SK-N-SH (cell line): ENCODE measurements around the gene CFAP97D1. TPM values are rescaled to one million over a fixed set of nuclear protein-coding genes. Genes with fewer than 3 reads are reported as not detected.

Source experiments
- CTCF ChIA-PET: fragments of 300-600, 350-600 bp; formaldehyde crosslinking; extraction: SDS; loops from one replicate; lab custom pipeline; 2021; lab: Yijun Ruan, JAX
- POLR2A ChIA-PET: fragments of 350-600 bp; sonication (Branson Sonifier 250); formaldehyde crosslinking; extraction: SDS; loops from one replicate; lab custom pipeline; 2020; ENCODE audit warnings: antibody characterized with exemption, inconsistent platforms; lab: Yijun Ruan, JAX
- DNase-seq: peaks from one replicate; pipeline ENCODE4 v3.0.0; 2012
- H2AFZ ChIP-seq: fragments of 200-600 bp; sonication (generic); 2 replicates; pipeline ENCODE4 v1.8.1; 2016; ENCODE audit warnings: antibody characterized with exemption, mild to moderate bottlenecking, low read depth
- H3F3A ChIP-seq: fragments of 200-600 bp; sonication (generic); replicated peaks from 2 replicates; pipeline ENCODE3; 2016; ENCODE audit warnings: antibody characterized with exemption, mild to moderate bottlenecking; ENCODE audit not compliant: insufficient read depth
- H3K27ac ChIP-seq, 2 experiments: fragments of 200-500 bp in 1 of 2; fragments of 200-600 bp in 1 of 2; sonication (Bioruptor generic) in 1 of 2; sonication (generic), shearing (Covaris generic) in 1 of 2; 2 replicates each; pipeline versions ENCODE4 v1.5.1 to v1.6.1; 2014 to 2016; ENCODE audit warnings: low read depth in 2 of 2, inconsistent platforms in 1 of 2, low read length in 1 of 2, mild to moderate bottlenecking in 1 of 2, mixed read lengths in 1 of 2
- H3K27me3 ChIP-seq: fragments of 200-600 bp; sonication (generic), shearing (Covaris generic); 2 replicates; pipeline ENCODE4 v1.6.1; 2016; ENCODE audit warnings: mixed run types; ENCODE audit not compliant: insufficient read depth
- H3K36me3 ChIP-seq, 2 experiments: fragments of 200-500 bp in 1 of 2; fragments of 200-600 bp in 1 of 2; sonication (Bioruptor generic) in 1 of 2; sonication (generic) in 1 of 2; replicated peaks in 1 of 2; 2 replicates each; pipeline versions ENCODE3 to v1.5.1; 2014 to 2016; ENCODE audit warnings: low read length in 1 of 2, mild to moderate bottlenecking in 1 of 2; ENCODE audit not compliant: insufficient read depth in 2 of 2, control insufficient read depth in 1 of 2
- H3K4me1 ChIP-seq, 2 experiments: fragments of 200-500 bp in 1 of 2; fragments of 200-600 bp in 1 of 2; sonication (Bioruptor generic) in 1 of 2; sonication (generic), shearing (Covaris generic) in 1 of 2; 2 replicates each; pipeline versions ENCODE4 v1.5.1 to v1.6.1; 2014 to 2016; ENCODE audit warnings: low read depth in 1 of 2, low read length in 1 of 2, mixed run types in 1 of 2; ENCODE audit not compliant: insufficient read depth in 2 of 2, control insufficient read depth in 1 of 2
- H3K4me2 ChIP-seq: fragments of 200-600 bp; sonication (generic), shearing (Covaris generic); 2 replicates; pipeline ENCODE4 v1.6.1; 2017; ENCODE audit warnings: mixed run types
- H3K4me3 ChIP-seq, 2 experiments: fragments of 200-500 bp in 1 of 2; fragments of 200-600 bp in 1 of 2; sonication (Bioruptor generic) in 1 of 2; sonication (generic), shearing (Covaris generic) in 1 of 2; 2 replicates each; pipeline versions ENCODE4 v1.5.1 to v1.8.1; 2014 to 2016; ENCODE audit warnings: low read depth in 2 of 2, inconsistent platforms in 1 of 2, low read length in 1 of 2, mild to moderate bottlenecking in 1 of 2, mixed read lengths in 1 of 2, moderate library complexity in 1 of 2
- H3K79me2 ChIP-seq: fragments of 200-600 bp; sonication (generic); 2 replicates; pipeline ENCODE4 v1.8.1; 2017; ENCODE audit warnings: mild to moderate bottlenecking; ENCODE audit not compliant: insufficient read depth
- H3K9ac ChIP-seq: fragments of 200-600 bp; sonication (generic); 2 replicates; pipeline ENCODE4 v1.6.1; 2017; ENCODE audit warnings: mixed run types
- H3K9me2 ChIP-seq: fragments of 200-600 bp; sonication (generic); 2 replicates; pipeline ENCODE4 v1.6.1; 2017; ENCODE audit warnings: mixed run types
- H3K9me3 ChIP-seq: fragments of 200-600 bp; sonication (generic); 2 replicates; pipeline ENCODE4 v1.6.1; 2017; ENCODE audit warnings: mixed run types, mild to moderate bottlenecking, moderate library complexity
- H4K20me1 ChIP-seq: fragments of 200-600 bp; sonication (generic); 2 replicates; pipeline ENCODE4 v1.6.1; 2017; ENCODE audit warnings: mild to moderate bottlenecking, mixed run types; ENCODE audit not compliant: insufficient read depth
- CHD2 ChIP-seq: fragments of 150-350 bp; IDR thresholded peaks from 2 replicates; pipeline ENCODE4 v1.6.1; 2018; ENCODE audit warnings: low read length; ENCODE audit not compliant: partially characterized antibody
- ELF1 ChIP-seq: IDR thresholded peaks from 2 replicates; pipeline ENCODE4 v1.4.0; 2012
- EP300 ChIP-seq, 2 experiments: IDR thresholded peaks; 2 replicates each; pipeline versions ENCODE4 v1.4.0 to v1.6.1; 2012; ENCODE audit warnings: borderline replicate concordance in 1 of 2, low read depth in 1 of 2, low read length in 1 of 2
- EZH2phosphoT487 ChIP-seq: fragments of 200-600 bp; sonication (generic); IDR thresholded peaks from 2 replicates; pipeline ENCODE4 v1.6.1; 2017; ENCODE audit warnings: low read depth, mixed run types, mild to moderate bottlenecking, antibody characterized with exemption, moderate library complexity, borderline replicate concordance
- FOSL2 ChIP-seq: IDR thresholded peaks from 2 replicates; pipeline ENCODE4 v1.4.0; 2012; ENCODE audit warnings: low read depth, mild to moderate bottlenecking, moderate library complexity, borderline replicate concordance
- FOXM1 ChIP-seq: IDR thresholded peaks from 2 replicates; pipeline ENCODE4 v1.4.0; 2012; ENCODE audit warnings: low read depth, mild to moderate bottlenecking
- GABPA ChIP-seq: IDR thresholded peaks from 2 replicates; pipeline ENCODE4 v1.4.0; 2012; ENCODE audit warnings: low read depth, mild to moderate bottlenecking
- GATA2 ChIP-seq: sonication (generic); formaldehyde crosslinking; IDR thresholded peaks from 2 replicates; pipeline ENCODE4 v1.5.0; 2020; ENCODE audit warnings: mild to moderate bottlenecking, missing genetic modification reagents
- JUND ChIP-seq: IDR thresholded peaks from 2 replicates; pipeline ENCODE4 v1.4.0; 2012
- MAX ChIP-seq: IDR thresholded peaks from 2 replicates; pipeline ENCODE4 v1.4.0; 2012; ENCODE audit warnings: low read depth
- MXI1 ChIP-seq: IDR thresholded peaks from 2 replicates; pipeline ENCODE4 v1.6.1; 2012; ENCODE audit warnings: mild to moderate bottlenecking, low read depth, low read length, improper control_type of control experiment
- NFIC ChIP-seq: IDR thresholded peaks from 2 replicates; pipeline ENCODE4 v1.4.0; 2012; ENCODE audit warnings: borderline replicate concordance
- NRF1 ChIP-seq: IDR thresholded peaks from 2 replicates; pipeline ENCODE4 v1.6.1; 2012; ENCODE audit warnings: low read depth, mild to moderate bottlenecking, low read length
- PBX3 ChIP-seq: IDR thresholded peaks from 2 replicates; pipeline ENCODE4; 2012
- RAD21 ChIP-seq: IDR thresholded peaks from 2 replicates; pipeline ENCODE4 v1.6.1; 2012; ENCODE audit warnings: mild to moderate bottlenecking, low read length
- RCOR1 ChIP-seq: fragments of 150-350 bp; IDR thresholded peaks from 2 replicates; pipeline ENCODE4 v1.6.1; 2017; ENCODE audit warnings: antibody characterized with exemption, low read length
- REST ChIP-seq: IDR thresholded peaks from 2 replicates; pipeline ENCODE4 v1.6.1; 2012; ENCODE audit warnings: mild to moderate bottlenecking, low read depth, low read length, moderate library complexity
- RFX5 ChIP-seq: IDR thresholded peaks from 2 replicates; pipeline ENCODE4 v1.6.1; 2012; ENCODE audit warnings: mild to moderate bottlenecking, improper control_type of control experiment, low read length
- SMC3 ChIP-seq: IDR thresholded peaks from 2 replicates; pipeline ENCODE4 v1.6.1; 2012; ENCODE audit warnings: low read depth, low read length, improper control_type of control experiment
- TAF1 ChIP-seq: IDR thresholded peaks from 2 replicates; pipeline ENCODE4 v1.6.1; 2012; ENCODE audit warnings: low read depth, mild to moderate bottlenecking, low read length, moderate library complexity, borderline replicate concordance
- TCF12 ChIP-seq: IDR thresholded peaks from 2 replicates; pipeline ENCODE4 v1.4.0; 2012
- TEAD4 ChIP-seq: IDR thresholded peaks from 2 replicates; pipeline ENCODE4 v1.4.0; 2012; ENCODE audit warnings: mild to moderate bottlenecking, borderline replicate concordance; ENCODE audit not compliant: insufficient read depth
- USF1 ChIP-seq: IDR thresholded peaks from 2 replicates; pipeline ENCODE4 v1.4.0; 2012; ENCODE audit warnings: low read depth, borderline replicate concordance
- USF2 ChIP-seq: fragments of 150-350 bp; IDR thresholded peaks from 2 replicates; pipeline ENCODE4 v1.6.1; 2017; ENCODE audit warnings: antibody characterized with exemption, low read length, low read depth, borderline replicate concordance
- YY1 ChIP-seq: IDR thresholded peaks from 2 replicates; pipeline ENCODE4 v1.4.0; 2012; ENCODE audit warnings: low read depth, mild to moderate bottlenecking
- ZBTB33 ChIP-seq: IDR thresholded peaks from 2 replicates; pipeline ENCODE4 v1.4.0; 2012; ENCODE audit warnings: low read depth, borderline replicate concordance
- WGBS: methylation state at CpG from one replicate; pipeline ENCODE4 v1.1.6; 2017; ENCODE audit warnings: low lambda C conversion rate; 5-methylcytosine and 5-hydroxymethylcytosine counted together
- polyA plus RNA-seq, 3 experiments: library from polyadenylated mRNA; depleted of rRNA; stranded (reverse); fragments of >200 nt; gene quantifications; 2 replicates each; pipeline ENCODE4 v1.2.3, GENCODE V29; 2012

CFAP97D1 gene
- polyA plus RNA-seq, 1 of the 3 experiments (the other 2 are of a cell fraction): 0.02 TPM

GRCh38 chr17:43760254-43760852, 19.9 kb upstream of the CFAP97D1 start:
- Histone ChIP-seq H3K36me3 (no peaks in the 10 kb centered on the region), H3K9me2 (no peaks in the 10 kb centered on the region), H3K4me3 (peak overlapping the region in 1 of 2 experiments; percentile 45; a peak in 1 of 4 replicates), H3K4me1 (peaks cover 0 to 6% of the 10 kb centered on the region in 2 experiments; a peak in 1 of 4 replicates), H3K9me3 (no peaks in the 10 kb centered on the region), H4K20me1 (no peaks in the 10 kb centered on the region), H3K27me3 (no peaks in the 10 kb centered on the region), H2AFZ (peak overlapping the region; percentile 44; the same call in 1 of the 2 replicates), H3F3A (peaks cover 7% of the 10 kb centered on the region), H3K4me2 (no peak overlapping the region), H3K27ac (no peak overlapping the region), H3K79me2 (no peaks in the 10 kb centered on the region), H3K9ac (no peak overlapping the region)
- WGBS: 12% methylated on average over 10 of the region's 10 CpGs
- POLR2A ChIA-PET: interaction anchor here (0.5 to 0.7 kb wide), 3 partner anchors 13 to 46 kb away, joined by 3 to 5 read pairs (median 3); partner anchors contain the start of gene DUSP3
- CTCF ChIA-PET: interaction anchor here (0.6 to 7.9 kb wide), 36 partner anchors 8 to 303 kb away, joined by 3 to 97 read pairs (median 6); partner anchors contain the start of genes CFAP97D1, DUSP3 and MEOX1
- DNase-seq: peak; percentile 94
- TF ChIP-seq YY1 (no peak), PBX3 (no peak), GATA2 (CRISPR knock-in tag) (no peak), TEAD4 (no peak), FOXM1 (no peak), RAD21 (peak; percentile 100), SMC3 (peak; percentile 100), TAF1 (no peak), MAX (no peak), RCOR1 (no peak), FOSL2 (no peak), CHD2 (peak; percentile 50), RFX5 (no peak), USF1 (no peak), NFIC (no peak), GABPA (no peak), ELF1 (no peak), MXI1 (no peak), ZBTB33 (no peak), NRF1 (0 out of 2 replicates have a peak, but pooled peaks have one; percentile 25), JUND (no peak), EZH2phosphoT487 (no peak), REST (no peak), EP300 (IDR thresholded peaks at IDR 0.05; ENCODE audit: borderline replicate concordance in 1 of 2, low read depth in 1 of 2, low read length in 1 of 2) (no peak), TCF12 (no peak), USF2 (no peak)
